NCI-H1105 treated with DMSO at 0.1 percent for 48 hours (cell line): ENCODE data around the gene PTPRN2.
"Not testable (repeated sequence)": the region's sequence is repeated elsewhere in the genome, so short reads cannot be mapped to it uniquely, and the experiment has no call there.

Experiments
- DNase-seq: peaks from one replicate; lab custom pipeline; 2025; lab: John Stamatoyannopoulos, UW

The PTPRN2 gene

DNA sequence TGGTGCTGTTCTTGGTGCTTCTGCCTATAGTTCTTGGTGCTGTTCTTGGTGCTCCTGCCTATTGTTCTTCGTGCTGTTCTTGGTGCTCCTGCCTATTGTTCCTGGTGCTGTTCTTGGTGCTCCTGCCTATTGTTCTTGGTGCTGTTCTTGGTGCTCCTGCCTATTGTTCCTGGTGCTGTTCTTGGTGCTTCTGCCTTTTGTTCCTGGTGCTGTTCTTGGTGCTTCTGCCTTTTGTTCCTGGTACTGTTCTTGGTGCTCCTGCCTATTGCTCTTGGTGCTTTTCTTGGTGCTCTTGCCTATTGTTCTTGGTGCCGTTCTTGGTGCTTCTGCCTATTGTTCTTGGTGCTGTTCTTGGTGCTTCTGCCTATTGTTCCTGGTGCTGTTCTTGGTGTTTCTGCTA, 71.1 kb downstream of the PTPRN2 start:
- no peak for DNase-seq

DNA sequence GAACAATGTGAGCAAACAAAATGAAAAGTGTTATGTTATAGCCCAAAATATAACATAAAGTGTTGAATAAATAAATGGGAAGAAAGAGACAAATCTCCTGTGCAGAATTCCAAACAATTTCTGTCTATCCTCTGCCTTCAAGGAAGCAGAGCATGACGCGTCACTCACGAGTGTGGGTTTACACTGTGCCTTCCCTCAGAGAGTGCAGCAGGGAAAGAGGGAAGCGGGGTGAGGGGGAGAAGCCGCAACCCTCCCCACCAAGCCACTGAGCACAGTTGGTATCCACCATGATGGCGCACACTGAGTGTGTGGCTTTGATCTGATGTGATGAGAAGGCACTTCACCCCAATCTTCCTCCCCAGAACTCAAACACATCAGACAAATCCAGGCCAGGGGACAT, 74.8 kb downstream of the PTPRN2 start:
- no peak for DNase-seq

DNA sequence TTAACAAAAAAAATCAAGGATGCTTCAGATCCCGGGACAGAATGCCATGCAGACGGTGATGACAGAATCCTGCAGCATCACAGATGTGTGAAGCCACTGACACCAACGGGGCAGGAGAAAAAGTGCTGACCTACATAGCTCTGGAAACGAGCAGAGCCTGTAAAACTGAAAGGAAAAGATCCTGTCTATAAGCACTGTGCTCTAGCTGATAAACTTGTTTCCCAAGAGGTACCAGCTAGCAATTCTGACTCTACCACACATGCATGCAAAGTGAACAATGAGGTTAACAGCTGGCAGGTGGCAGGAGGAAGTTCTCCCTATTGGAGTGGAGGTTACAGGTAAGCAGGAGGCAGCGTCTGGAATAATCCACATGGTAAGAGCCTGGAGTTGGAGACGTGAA, 75.6 kb downstream of the PTPRN2 start:
- no peak for DNase-seq

DNA sequence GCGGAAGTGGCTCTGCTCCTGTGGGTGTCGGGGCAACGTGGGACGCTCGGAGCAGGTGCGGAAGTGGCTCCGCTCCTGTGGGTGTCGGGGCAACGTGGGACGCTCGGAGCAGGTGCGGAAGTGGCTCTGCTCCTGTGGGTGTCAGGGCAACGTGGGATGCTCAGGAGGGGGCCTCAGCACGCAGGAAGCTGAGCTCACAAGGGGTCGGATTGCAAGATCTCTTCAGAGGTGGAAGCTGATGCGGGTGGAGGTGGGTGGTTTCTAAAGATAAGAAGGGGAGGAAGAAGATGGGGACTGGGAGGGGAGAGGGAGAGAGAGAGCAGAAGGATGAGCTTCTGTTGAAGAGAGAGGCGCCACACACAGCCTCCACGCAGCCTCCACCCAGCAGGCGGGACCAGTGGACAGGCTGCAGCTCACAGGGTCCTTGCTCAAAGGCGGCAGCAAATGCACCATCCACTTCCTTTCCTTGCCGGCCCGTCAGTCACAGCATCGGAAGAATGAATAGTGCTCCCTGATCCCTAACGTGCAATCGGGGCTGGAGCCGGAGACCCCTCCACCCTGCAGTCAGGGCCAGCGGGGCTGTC, 78.7 kb downstream of the PTPRN2 start:
- no peak for DNase-seq

DNA sequence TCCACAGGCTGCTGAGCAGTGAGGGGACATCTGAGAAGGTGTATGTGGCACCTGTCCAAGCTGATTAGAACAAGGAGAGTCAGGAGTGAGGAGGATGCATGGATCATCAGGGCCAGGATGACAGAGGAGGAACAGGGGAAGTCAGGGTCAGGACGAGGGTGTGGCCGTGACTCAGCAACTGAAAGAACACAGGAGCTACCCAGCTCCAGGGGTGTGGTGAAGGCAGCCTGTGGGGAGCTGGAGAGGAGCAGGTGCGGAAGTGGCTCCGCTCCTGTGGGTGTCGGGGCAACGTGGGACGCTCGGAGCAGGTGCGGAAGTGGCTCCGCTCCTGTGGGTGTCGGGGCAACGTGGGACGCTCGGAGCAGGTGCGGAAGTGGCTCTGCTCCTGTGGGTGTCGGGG, 79.3 kb downstream of the PTPRN2 start:
- not testable (repeated sequence) for DNase-seq

DNA sequence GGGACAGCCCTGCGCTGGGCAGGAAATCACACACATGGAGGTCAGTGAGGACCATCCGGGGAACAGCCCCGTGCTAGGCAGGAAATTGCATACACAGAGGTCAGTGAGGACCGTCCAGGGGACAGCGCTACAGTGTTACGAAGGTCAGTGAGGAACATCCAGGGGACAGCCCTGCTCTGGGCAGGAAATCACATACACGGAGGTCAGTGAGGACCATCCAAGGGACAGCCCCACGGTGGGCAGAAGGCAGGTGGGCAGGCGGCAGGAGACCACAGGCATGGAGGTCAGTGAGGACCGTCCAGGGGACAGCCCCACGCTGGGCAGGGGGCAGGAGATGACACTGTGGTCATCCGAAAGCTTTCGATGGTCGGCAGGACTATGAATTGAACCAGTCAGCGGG, 79.7 kb downstream of the PTPRN2 start:
- no peak for DNase-seq

DNA sequence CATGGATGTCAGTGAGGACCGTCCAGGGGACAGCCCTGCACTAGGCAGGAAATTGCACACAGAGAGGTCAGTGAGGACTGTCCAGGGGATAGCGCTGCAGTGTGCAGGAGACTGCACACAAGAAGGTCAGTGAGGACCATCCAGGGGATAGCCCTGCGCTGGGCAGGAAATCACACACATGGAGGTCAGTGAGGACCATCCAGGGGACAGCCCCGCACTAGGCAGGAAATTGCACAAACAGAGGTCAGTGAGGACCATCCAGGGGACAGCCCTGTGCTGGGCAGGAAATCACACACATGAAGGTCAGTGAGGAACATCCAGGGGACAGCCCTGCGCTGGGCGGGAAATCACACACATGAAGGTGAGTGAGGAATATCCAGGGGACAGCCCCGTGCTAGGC, 80.4 kb downstream of the PTPRN2 start:
- not testable (repeated sequence) for DNase-seq

DNA sequence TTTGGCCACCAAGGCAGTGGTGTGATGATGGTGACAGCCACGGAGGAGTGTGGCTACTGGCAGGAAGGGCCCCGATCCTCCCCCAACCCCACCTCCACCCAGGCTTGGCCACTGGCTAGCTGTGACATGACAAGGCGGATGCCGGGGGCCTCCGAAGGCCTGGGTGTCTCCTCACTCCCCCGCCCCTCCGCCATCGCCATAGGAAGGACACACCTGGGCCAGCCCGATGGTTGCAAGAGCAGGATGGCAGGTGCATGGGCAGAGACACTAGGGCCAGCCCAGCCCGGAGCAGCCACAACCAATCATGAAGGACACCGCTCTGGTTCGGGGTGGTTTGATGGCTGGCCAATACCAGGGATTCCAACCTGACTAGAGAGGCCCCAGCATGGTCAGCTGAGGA, 81.0 kb downstream of the PTPRN2 start:
- no peak for DNase-seq

DNA sequence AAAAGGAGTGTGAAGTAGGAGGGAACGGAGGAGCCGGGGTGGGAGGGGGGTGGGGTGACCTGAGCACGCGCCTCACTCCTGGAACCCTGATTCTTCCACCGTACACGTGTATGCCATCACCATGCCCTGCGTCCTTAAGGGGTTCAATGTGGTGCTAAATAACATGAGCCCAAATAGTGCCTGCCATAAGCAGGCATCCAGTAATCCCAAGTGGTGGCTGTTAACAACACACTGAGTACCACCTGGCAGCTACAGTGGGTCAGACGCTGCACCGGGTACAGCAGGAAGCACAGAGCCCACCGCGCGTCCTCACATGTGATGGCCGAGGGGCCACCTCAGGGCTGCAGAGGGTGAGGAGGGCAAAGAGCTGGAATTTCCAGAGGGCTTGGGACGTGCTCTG, 81.9 kb downstream of the PTPRN2 start:
- DNase-seq, result no peak

DNA sequence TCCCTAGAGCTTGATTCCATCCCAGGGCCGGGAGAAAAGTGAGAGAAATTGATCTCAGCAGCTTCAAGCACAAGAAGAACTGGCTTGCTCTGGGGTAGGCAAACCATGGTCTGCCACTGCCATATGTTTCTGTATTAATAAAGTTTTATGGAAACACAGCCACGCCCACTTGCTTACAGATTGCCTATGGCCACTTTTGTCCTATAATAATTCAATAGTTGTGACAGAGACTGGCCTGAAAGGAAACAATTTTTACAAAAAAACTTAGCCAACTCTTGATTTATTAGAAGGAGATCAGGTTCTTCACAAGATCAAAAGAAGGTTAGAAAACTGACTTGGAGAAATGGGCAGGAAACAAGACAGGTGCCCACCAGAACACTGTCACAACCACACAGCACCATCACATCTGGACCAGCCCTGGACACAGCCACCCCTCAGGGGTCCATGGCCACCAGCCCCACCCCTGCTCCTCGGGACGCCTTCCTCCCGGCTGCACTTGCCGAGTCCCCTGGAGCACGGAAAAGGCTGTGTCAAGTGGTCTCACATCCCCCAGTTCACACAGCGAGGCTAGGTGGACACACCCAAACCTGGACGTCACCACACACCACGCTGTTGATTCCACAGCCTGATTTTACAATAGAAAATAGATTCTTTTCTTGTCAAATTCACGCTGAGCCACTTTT, 85.4 kb downstream of the PTPRN2 start:
- DNase-seq, result no peak

DNA sequence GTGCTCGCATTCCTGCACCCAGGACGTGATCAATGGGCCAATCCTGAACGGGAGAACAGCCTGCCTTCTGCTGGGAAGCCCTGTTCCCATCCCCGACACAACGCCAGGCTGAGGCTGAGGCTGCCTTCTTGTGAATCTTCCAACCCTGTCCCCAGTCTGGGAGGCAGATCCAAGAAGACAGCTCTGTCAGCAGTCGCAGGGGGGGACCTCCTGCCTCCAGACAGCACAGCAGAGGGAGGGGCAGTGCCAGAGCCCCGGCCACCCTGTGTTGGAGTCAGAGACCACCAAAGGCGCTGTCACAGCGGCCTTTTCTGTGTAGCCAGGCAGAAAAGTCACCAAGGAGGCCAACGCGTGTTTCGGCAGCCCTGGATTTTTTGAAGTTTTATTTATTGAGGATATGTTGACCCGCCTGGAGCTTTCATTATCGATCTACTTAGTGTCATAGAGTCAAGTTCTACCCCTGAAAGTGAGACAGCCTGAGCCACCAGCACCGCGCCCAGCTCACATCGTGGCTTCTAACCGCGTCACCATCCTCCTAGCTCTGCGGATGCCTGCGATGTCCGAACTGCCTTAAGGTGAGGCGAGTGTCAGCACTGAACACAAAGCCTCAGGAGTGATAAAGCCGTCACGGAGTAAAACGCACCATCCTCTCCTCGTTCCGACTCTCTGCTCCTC, 86.1 kb downstream of the PTPRN2 start:
- DNase-seq, result no peak

DNA sequence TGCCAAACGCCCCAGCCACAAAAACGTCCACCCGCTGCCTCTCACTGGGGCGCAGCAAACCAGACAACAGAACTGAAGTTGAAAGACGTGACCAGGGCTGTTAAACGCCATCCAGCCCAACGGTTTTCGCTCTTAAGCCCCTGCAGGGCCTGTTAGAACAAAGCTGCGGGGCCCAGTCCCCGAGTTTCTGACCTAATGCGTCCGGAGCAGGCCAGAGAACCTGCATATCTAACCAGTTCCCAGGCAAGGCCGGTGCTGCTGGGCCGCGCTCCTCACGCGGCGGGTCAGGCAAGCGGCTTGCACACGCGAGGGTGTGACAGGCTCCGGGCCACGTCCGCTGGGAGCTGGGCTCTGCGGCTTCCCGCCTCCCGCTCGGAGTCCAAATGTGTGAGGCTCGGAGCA, 87.0 kb downstream of the PTPRN2 start:
- no peak for DNase-seq

DNA sequence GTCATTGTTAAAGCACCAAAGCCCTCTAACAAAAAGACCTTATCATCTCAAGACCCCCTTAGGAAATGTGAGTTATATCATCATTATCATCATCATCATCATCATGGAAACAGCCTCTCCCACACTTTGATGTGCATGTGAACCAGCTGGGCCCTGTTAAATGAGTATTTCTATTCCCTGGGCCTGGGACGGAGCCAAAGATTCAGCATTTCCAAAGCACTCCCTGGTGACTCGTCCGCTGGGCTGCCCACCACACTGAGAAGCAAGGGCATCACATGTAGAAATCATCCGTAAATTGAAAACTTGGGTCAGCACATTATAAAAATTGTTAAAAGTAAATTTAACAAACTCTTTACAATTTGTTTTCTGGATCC, 88.6 kb downstream of the PTPRN2 start:
- no peak for DNase-seq

DNA sequence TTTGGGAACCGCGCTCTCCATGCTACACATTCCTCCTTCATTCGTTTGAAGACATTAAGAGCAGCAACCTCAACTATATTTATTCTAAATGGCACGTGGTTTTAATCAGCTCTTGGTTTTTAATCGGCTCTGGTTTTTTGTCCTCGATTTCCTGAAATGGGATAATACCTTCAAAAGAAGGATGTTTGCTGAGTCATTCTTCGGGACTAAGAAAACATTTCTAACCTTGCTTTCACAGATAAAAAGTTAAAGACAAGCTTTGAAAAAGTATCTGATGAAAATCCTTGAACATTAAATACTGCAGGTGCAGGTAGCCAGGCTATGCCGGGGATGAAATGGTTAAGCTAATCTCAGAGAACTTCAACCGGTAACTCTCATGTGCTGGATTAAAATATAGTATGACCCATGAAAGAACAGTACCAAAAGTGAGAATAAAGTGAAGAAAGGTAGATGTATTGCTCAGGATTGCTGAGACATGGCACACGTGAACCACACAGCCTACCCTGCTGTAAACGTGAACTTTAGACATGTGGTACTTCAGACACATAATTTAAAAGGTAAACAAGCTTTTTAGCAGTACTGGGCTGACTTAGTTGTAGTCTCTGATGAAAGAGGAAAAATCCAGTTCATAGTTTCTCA, 89.1 kb downstream of the PTPRN2 start:
- no peak for DNase-seq

DNA sequence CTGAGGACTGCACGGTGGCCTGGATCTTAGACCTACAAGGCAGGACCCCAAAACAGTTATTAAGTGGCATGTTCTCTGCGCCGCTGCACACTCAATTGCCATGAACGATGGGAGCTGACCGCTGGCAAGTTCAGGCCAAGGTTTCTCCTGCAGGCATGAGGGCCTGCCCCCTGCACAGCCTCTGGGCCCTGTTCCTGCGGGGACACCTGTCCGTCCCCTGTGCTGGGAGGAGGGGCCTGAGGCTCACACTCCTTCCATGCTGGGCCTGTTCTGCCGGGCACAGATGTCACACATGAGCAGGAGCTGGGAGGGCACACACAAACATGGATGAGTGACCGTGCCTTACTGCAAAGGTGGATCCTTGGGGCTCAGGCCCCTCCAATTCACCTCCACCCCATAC, 90.0 kb downstream of the PTPRN2 start:
- no peak for DNase-seq

DNA sequence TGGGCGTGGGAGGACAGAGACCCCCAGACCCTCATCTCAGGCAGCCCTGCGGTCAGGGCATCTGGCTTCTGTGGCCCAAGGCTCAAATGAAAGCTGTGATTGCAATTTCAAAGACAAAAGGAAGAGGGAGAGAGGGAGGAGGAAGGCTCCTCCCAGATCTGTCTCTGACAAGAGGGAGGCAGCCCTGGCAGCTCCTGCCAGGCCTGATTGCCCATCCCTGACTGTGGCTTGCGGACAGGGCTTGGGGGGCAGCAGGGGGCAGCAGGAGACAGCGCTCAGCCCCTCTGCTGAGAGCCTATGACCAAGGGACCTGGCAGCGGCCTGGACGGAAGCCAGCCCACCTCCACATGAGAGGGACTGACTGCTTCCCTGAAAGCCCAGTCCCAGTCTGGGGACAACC, 91.8 kb downstream of the PTPRN2 start:
- peak; percentile 56 for DNase-seq

DNA sequence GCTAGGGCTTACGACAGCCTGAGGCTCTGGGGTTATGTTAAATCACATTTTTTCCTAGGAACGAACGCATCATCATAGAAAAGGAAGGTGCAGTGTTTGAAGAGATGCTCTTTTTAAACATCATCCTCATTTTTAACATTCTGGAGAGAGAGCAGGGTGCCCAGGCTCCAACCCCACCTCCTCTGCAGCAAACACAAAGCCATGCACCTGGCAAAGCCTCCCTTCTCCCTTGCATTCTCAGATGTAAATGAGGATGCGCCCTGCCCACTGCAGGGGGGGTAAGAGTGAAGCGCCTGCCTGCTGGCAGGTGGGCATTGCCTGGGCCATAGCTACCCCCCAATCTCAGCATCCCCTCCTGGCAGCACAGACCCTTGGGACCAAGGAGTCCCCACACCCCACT, 92.4 kb downstream of the PTPRN2 start:
- no peak for DNase-seq

DNA sequence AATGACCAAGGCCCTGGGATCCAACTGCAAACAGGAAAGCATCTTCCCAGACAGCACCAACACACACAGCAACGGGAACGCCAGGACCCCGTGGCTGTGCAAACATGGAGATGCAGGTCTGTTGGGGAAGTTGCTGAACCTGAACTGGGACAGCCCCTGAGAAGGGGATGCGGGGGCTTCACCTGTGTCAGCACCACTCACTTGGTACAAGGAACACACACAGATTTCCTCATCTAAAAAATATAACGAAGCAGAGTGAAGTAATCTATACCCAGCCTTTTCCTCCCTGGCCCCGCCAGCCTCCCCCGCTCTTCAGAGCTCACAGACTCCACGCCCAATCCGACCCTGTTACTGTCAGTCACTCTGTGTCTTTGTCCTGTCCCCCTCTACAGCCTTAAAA, 93.0 kb downstream of the PTPRN2 start:
- no peak for DNase-seq

DNA sequence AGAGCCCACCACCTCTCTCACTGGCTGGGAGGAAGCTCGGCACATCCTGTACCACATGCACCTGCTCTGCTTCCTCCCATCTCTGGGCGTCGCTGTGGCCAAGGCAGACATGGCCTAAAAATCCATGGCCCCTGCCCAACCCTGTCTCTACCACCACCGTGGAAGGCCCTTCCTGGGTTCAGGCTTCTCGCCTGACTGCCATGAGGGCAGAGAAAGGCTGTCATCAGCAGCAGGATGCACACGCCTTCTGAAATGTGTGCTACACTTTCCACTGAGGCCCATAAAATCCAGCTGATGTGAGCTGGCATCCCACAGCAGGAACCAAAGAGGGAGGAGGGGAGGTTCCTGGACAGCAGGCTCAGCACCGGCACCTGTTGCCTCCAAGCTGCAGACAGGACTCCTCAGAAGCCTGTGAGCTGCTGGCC, 93.4 kb downstream of the PTPRN2 start:
- no peak for DNase-seq

DNA sequence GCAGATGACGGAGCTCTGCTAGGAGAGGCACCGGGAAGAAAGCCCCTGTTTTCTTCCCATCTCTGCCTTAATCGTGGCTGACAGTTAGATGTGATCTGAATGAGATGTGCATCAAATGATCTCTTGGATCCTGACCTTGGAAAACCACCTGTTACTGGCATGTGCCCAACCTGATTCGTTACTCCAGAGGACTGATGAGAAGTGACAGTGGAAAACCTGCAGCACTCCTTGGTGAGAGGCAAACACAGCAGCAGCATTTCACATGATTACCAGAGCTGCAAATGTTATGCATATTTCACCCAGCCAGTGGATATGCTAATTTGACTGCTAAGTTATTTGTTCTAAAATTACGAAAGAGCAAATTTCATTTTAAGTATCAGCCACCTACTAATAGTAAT, 95.3 kb downstream of the PTPRN2 start:
- no peak for DNase-seq

DNA sequence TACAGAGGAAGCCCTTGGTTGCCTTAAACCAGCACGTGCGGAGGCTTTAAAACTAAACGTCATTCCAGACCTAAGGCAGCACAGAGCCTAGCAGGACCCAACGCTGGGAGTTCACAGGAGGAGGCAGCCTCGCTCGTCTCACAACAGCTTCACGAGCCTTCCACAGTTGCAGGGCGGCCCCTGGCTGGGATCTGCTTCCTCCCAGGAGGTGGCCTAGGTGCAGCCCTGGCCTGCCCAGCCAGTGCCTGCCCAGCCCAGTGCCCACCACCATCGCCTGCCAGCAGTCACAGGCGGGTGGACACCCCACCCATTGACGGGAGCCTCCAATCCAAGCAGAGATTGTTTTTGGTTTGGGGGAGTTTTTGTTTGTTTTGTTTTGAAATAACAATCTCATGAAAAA, 96.5 kb downstream of the PTPRN2 start:
- no peak for DNase-seq

DNA sequence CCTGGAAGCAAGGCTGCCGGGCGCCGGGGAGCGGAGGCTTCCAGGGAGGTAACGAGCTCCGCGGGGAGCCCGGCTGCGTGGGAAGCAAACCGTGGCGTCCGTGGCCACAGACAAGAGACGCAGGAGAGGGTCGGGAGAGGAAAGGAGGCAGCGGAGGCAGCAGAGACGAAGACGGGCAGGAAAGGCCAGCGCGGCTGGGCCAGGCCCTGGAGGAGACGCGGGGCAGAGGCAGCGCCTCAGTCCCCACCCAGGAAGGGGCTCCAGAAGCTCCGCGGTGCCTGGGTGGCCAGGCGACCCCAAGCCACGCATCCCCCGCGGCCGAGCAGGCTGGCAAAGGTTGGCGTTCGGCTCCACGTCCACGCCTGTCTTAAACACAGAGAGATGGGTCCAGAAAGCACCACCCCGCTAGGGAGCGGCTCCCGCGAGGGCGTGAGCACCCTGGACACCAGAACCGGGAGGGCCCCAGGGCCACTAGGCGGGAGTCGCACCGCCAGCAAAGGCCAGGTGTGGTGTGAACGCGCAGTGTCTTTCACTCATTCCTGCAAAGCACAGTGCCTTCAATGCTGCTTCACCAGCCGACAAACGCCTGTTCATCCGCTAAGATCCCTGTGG, 97.3 kb downstream of the PTPRN2 start:
- DNase-seq, result no peak
